ENCODE results near the gene HSD11B2. TPM values are rescaled to one million over a fixed set of nuclear protein-coding genes. Genes with fewer than 3 reads are reported as not detected.

HSD11B2 gene
- total RNA-seq, 2 donors from 2014 or later, result 11.4 to 35.6 TPM

GRCh38 chr16:67387479-67388079, 43.3 kb upstream of the HSD11B2 start:
- Histone ChIP-seq H3K4me1 (replicated peaks) (no peaks in the 10 kb centered on the region), H3K36me3 (no peaks in the 10 kb centered on the region), H3K4me3 (no peak overlapping the region), H3K9me3 (no peaks in the 10 kb centered on the region), H3K27me3 (replicated peaks; ENCODE audit: insufficient read depth) (no peaks in the 10 kb centered on the region), H3K27ac (no peak overlapping the region)
- TF ChIP-seq POLR2A (IDR thresholded peaks at IDR 0.05), result no peak
- TF ChIP-seq CTCF (IDR thresholded peaks at IDR 0.05), result no peak
- no peak for DNase-seq (ENCODE audit: low spot score)
- intact Hi-C loops (cut with DNase I), result no loop called here
- 89% methylated on average over 8 of the region's 8 CpGs for WGBS

GRCh38 chr16:67388191-67388590, 42.7 kb upstream of the HSD11B2 start:
- no peak overlapping the region for H3K27ac ChIP-seq
- intact Hi-C loops (cut with DNase I), result no loop called here
- TF ChIP-seq CTCF (IDR thresholded peaks at IDR 0.05) (no peak), POLR2AphosphoS5 (IDR thresholded peaks at IDR 0.05) (no peak), POLR2A (IDR thresholded peaks at IDR 0.05) (no peak)
- no peaks in the 10 kb centered on the region for H3K27me3 ChIP-seq (replicated peaks; ENCODE audit: insufficient read depth)
- no peaks in the 10 kb centered on the region for H3K36me3 ChIP-seq
- no peak for DNase-seq (ENCODE audit: low spot score)
- no peak overlapping the region for H3K4me3 ChIP-seq
- WGBS, result 88% methylated on average over 8 of the region's 8 CpGs
- H3K9me3 ChIP-seq, result no peaks in the 10 kb centered on the region
- H3K4me1 ChIP-seq (replicated peaks), result no peaks in the 10 kb centered on the region

GRCh38 chr16:67388591-67388990, 42.3 kb upstream of the HSD11B2 start:
- Histone ChIP-seq H3K36me3 (no peaks in the 10 kb centered on the region), H3K27me3 (replicated peaks; ENCODE audit: insufficient read depth) (no peaks in the 10 kb centered on the region), H3K4me3 (no peak overlapping the region), H3K27ac (no peak overlapping the region), H3K4me1 (replicated peaks) (peaks cover under 1% of the 10 kb centered on the region), H3K9me3 (no peaks in the 10 kb centered on the region)
- no peak for TF ChIP-seq CTCF (IDR thresholded peaks at IDR 0.05)
- TF ChIP-seq POLR2AphosphoS5 (IDR thresholded peaks at IDR 0.05), result no peak
- no peak for TF ChIP-seq POLR2A (IDR thresholded peaks at IDR 0.05)
- DNase-seq (ENCODE audit: low spot score), result no peak
- WGBS, result 97% methylated on average over 2 of the region's 2 CpGs
- intact Hi-C loops (cut with DNase I), result no loop called here

- Histone ChIP-seq H3K4me1 (replicated peaks) (peaks cover 5% of the 10 kb centered on the region), H3K9me3 (no peaks in the 10 kb centered on the region), H3K27ac (no peak overlapping the region), H3K27me3 (replicated peaks; ENCODE audit: insufficient read depth) (no peaks in the 10 kb centered on the region), H3K36me3 (no peaks in the 10 kb centered on the region), H3K4me3 (no peak overlapping the region)
- 84% methylated on average over 26 of the region's 27 CpGs for WGBS
- no peak for DNase-seq (ENCODE audit: low spot score)
- intact Hi-C loops (cut with DNase I), result loop anchor here (10.0 kb wide), 1 partner anchor 105 kb away; no protein-coding TSS in a partner anchor
- no peak for TF ChIP-seq POLR2A (IDR thresholded peaks at IDR 0.05)
Measured at GRCh38 chr16:67389911-67390815, 40.8 kb upstream of the HSD11B2 start.

GRCh38 chr16:67390816-67391423, 40.0 kb upstream of the HSD11B2 start:
- no peak for DNase-seq (ENCODE audit: low spot score)
- intact Hi-C loops (cut with DNase I), result loop anchor here (10.0 kb wide), 1 partner anchor 106 kb away; no protein-coding TSS in a partner anchor
- Histone ChIP-seq H3K27ac (no peak overlapping the region), H3K4me1 (replicated peaks) (peaks cover 6% of the 10 kb centered on the region), H3K4me3 (no peak overlapping the region), H3K9me3 (no peaks in the 10 kb centered on the region), H3K36me3 (no peaks in the 10 kb centered on the region), H3K27me3 (replicated peaks; ENCODE audit: insufficient read depth) (no peaks in the 10 kb centered on the region)
- TF ChIP-seq CTCF (IDR thresholded peaks at IDR 0.05), result no peak
- no peak for TF ChIP-seq POLR2AphosphoS5 (IDR thresholded peaks at IDR 0.05)
- WGBS, result 89% methylated on average over 11 of the region's 11 CpGs

Measured in prostate gland (tissue), 2 donors.